K562 (cell line): ENCODE results near the gene RAB25. TPM values are rescaled to one million over a fixed set of nuclear protein-coding genes. Genes with fewer than 3 reads are reported as not detected.
A peak's percentile ranks its signal among the peaks of the same experiment; 100 is the strongest.

Experiments used
- ATAC-seq: fragments of 200-7000 bp; cut with Tn5 transposase; 3 replicates; pipeline ENCODE4 v1.9.1; 2020; ENCODE audit warnings: moderate library complexity
- BruUV-seq: library from RNA; stranded (reverse); fragments of 400-500 nt; replicated peaks from 2 replicates; lab custom pipeline; 2021; lab: Mats Ljungman, UMichigan
- CTCF ChIA-PET: fragments of 300-600 bp; formaldehyde crosslinking; extraction: SDS; loops from one replicate; lab custom pipeline; 2021; ENCODE audit warnings: low intra/inter-chr PET ratio; lab: Yijun Ruan, JAX
- POLR2A ChIA-PET: fragments of 300-600, 350-650 bp; sonication (Branson Sonifier 250); formaldehyde crosslinking; extraction: SDS; loops from one replicate; lab custom pipeline; 2021; ENCODE audit warnings: antibody characterized with exemption, inconsistent platforms; lab: Yijun Ruan, JAX
- DNase-seq, 4 experiments: peaks; one replicate each; pipeline versions ENCODE4 v3.0.0 to v3.0.0-alpha.2; 2011 to 2018; ENCODE audit warnings: low spot score in 3 of 4, mixed read lengths in 3 of 4; ENCODE audit errors: extremely low read depth in 1 of 4
- FAIRE-seq: peaks from 2 replicates; lab custom pipeline; 2011; peaks lifted over from hg19 to GRCh38; lab: Jason Lieb, UNC
- H2AFZ ChIP-seq: 2 replicates; pipeline ENCODE4 v1.6.0; 2011; ENCODE audit warnings: low read depth, low read length, control low read depth, inconsistent platforms
- H3K27ac ChIP-seq: fragments of 200-600 bp; 3 replicates; pipeline ENCODE4 v1.8.0; 2011; ENCODE audit warnings: low read depth, mild to moderate bottlenecking, control low read depth, inconsistent platforms, low read length, moderate library complexity, mixed read lengths; ENCODE audit errors: extremely low read depth
- H3K27me3 ChIP-seq, 2 experiments: fragments of 300-600 bp in 1 of 2; 2 replicates in 1 of 2; 3 replicates in 1 of 2; pipeline versions ENCODE4 v1.6.0 to v1.8.0; 2011; ENCODE audit warnings: inconsistent platforms in 2 of 2, low read length in 2 of 2, mild to moderate bottlenecking in 1 of 2, mixed read lengths in 1 of 2, moderate library complexity in 1 of 2; ENCODE audit not compliant: control insufficient read depth in 2 of 2, insufficient read depth in 2 of 2
- H3K36me3 ChIP-seq: fragments of 300-600 bp; 3 replicates; pipeline ENCODE4 v1.8.0; 2011; ENCODE audit warnings: mild to moderate bottlenecking, low read length, inconsistent platforms; ENCODE audit not compliant: control insufficient read depth, insufficient read depth
- H3K4me1 ChIP-seq, 2 experiments: fragments of 200-600 bp in 1 of 2; replicated peaks in 1 of 2; 2 replicates in 1 of 2; 3 replicates in 1 of 2; pipeline versions ENCODE4 v1.5.1 to v1.8.0; 2011; ENCODE audit warnings: inconsistent platforms in 2 of 2, low read length in 2 of 2, mild to moderate bottlenecking in 1 of 2, mixed read lengths in 1 of 2, moderate library complexity in 1 of 2; ENCODE audit not compliant: control insufficient read depth in 2 of 2, insufficient read depth in 2 of 2
- H3K4me2 ChIP-seq: 2 replicates; pipeline ENCODE4 v1.6.1; 2011; ENCODE audit warnings: low read length, control low read depth, inconsistent platforms, mixed read lengths; ENCODE audit not compliant: insufficient read depth
- H3K4me3 ChIP-seq: fragments of 200-600 bp; sonication (generic), shearing (Covaris generic); 2 replicates; pipeline ENCODE4 v1.5.1; 2016; ENCODE audit warnings: control low read depth, inconsistent platforms
- H3K79me2 ChIP-seq: fragments of 200-600 bp; 3 replicates; pipeline ENCODE4 v1.8.0; 2011; ENCODE audit warnings: low read length, inconsistent platforms; ENCODE audit not compliant: control insufficient read depth, insufficient read depth
- H3K9ac ChIP-seq, 2 experiments: 2 replicates each; pipeline versions ENCODE4 v1.6.0 to v1.6.1; 2011; ENCODE audit warnings: low read depth in 2 of 2, low read length in 2 of 2, control low read depth in 1 of 2, inconsistent platforms in 1 of 2, mild to moderate bottlenecking in 1 of 2, mixed read lengths in 1 of 2; ENCODE audit not compliant: insufficient read depth in 1 of 2
- H3K9me1 ChIP-seq: one replicate; pipeline ENCODE4 v1.6.0; 2011; ENCODE audit warnings: inconsistent platforms, mild to moderate bottlenecking, low read length, moderate library complexity; ENCODE audit not compliant: control insufficient read depth, insufficient read depth
- H3K9me3 ChIP-seq: replicated peaks from 2 replicates; pipeline ENCODE4 v1.5.1; 2011; ENCODE audit warnings: low read depth, low read length, inconsistent platforms; ENCODE audit not compliant: control insufficient read depth, insufficient read depth
- H4K20me1 ChIP-seq: replicated peaks from 2 replicates; pipeline ENCODE4 v1.6.1; 2011; ENCODE audit warnings: low read length, inconsistent platforms, mixed read lengths; ENCODE audit not compliant: control insufficient read depth, insufficient read depth
- C11orf30 ChIP-seq: fragments of 450-650 bp; IDR thresholded peaks from 2 replicates; pipeline ENCODE4 v1.6.1; 2016; ENCODE audit warnings: low read depth, mild to moderate bottlenecking
- MAFG ChIP-seq: fragments of 450-650 bp; conservative IDR thresholded peaks from 2 replicates; pipeline ENCODE4 v1.6.1; 2016; ENCODE audit warnings: missing genetic modification characterization, missing compliant biosample characterization
- NFE2 ChIP-seq: IDR thresholded peaks from 2 replicates; pipeline ENCODE4 v1.6.1; 2014; ENCODE audit warnings: antibody characterized with exemption, low read depth
- NFE2L1 ChIP-seq: fragments of 450-650 bp; IDR thresholded peaks from 2 replicates; pipeline ENCODE4 v1.6.1; 2016; ENCODE audit warnings: missing genetic modification characterization, low read depth, mild to moderate bottlenecking, missing compliant biosample characterization, moderate library complexity, borderline replicate concordance
- POLR2A ChIP-seq: fragments of 450-650 bp; conservative IDR thresholded peaks from 2 replicates; pipeline ENCODE4 v1.6.1; 2016
- THRAP3 ChIP-seq: fragments of 450-650 bp; IDR thresholded peaks from 2 replicates; pipeline ENCODE4 v1.6.1; 2016; ENCODE audit warnings: mild to moderate bottlenecking, inconsistent platforms, borderline replicate concordance
- TSHZ1 ChIP-seq: fragments of 250-450 bp; sonication (Bioruptor Pico); IDR thresholded peaks from 2 replicates; pipeline ENCODE4 v1.4.0; 2020; ENCODE audit warnings: mild to moderate bottlenecking, moderate library complexity
- ZBTB34 ChIP-seq: fragments of 250-450 bp; sonication (Bioruptor Pico); IDR thresholded peaks from 2 replicates; pipeline ENCODE4 v1.8.0; 2021; ENCODE audit warnings: mild to moderate bottlenecking, moderate library complexity
- ZNF316 ChIP-seq: fragments of 450-650 bp; IDR thresholded peaks from 2 replicates; pipeline ENCODE4 v1.6.1; 2016
- ZNF518B ChIP-seq: fragments of 250-450 bp; sonication (Bioruptor Pico); IDR thresholded peaks from 2 replicates; pipeline ENCODE4 v1.5.0; 2021; ENCODE audit warnings: mild to moderate bottlenecking, moderate library complexity
- ZNF699 ChIP-seq: fragments of 250-450 bp; sonication (Bioruptor Pico); IDR thresholded peaks from 2 replicates; pipeline ENCODE4 v1.8.0; 2021; ENCODE audit warnings: mild to moderate bottlenecking, moderate library complexity; ENCODE audit not compliant: insufficient replicate concordance
- WGBS: fragments of 100-300 bp; shearing (Covaris generic); methylation state at CpG from one replicate; pipeline ENCODE4 v1.1.6; 2016; ENCODE audit warnings: low coverage, mixed read lengths; ENCODE audit not compliant: insufficient coverage; ENCODE audit errors: missing lambda C conversion rate; 5-methylcytosine and 5-hydroxymethylcytosine counted together
- in situ Hi-C: fragments of 300-500 bp; cut with MboI; formaldehyde crosslinking; loops from 4 replicates; pipeline ENCODE4 v1.15.0; 2018; ENCODE audit warnings: inconsistent platforms, mixed read lengths
- intact Hi-C: fragments of 100-400 bp; cut with micrococcal nuclease; formaldehyde crosslinking; loops from 2 replicates; pipeline ENCODE4 v1.14.2; 2022
- polyA plus RNA-seq, 8 experiments: library from polyadenylated mRNA; depleted of rRNA in 4 of 8; stranded (reverse) in 5 of 8; unstranded in 3 of 8; fragments of >200 nt; fragmentation: Nextera tagmentation in 2 of 8; fragmentation: Illumina TruSeq in 1 of 8; extraction: Ambion mirVana in 2 of 8; extraction: Trizol in 1 of 8; gene quantifications; 2 replicates each; pipeline versions ENCODE4 v1.2.1 to v1.2.3, GENCODE V29; 2011 to 2014; ENCODE audit warnings: inconsistent platforms in 1 of 8, missing spikeins in 1 of 8
- total RNA-seq, 7 experiments: library from RNA; depleted of rRNA in 6 of 7; stranded (reverse); fragments of >200 nt in 6 of 7; fragmentation: Illumina TruSeq in 2 of 7; extraction: Trizol in 2 of 7; gene quantifications; 2 replicates each; pipeline versions ENCODE4 v1.2.1 to v1.2.3, GENCODE V29; 2011 to 2021; ENCODE audit warnings: low replicate concordance in 1 of 7

Gene RAB25
- total and polyA plus RNA-seq, 9 of the 15 experiments (the other 6 are each of a cell fraction or from before 2014, with no cell fraction given) = 0.10 to 0.27 (median 0.13) TPM; not detected in 6

- ChIA-PET CTCF (no interaction called here), POLR2A (interaction anchor here (0.6 to 12.5 kb wide), 3 partner anchors 9 to 198 kb away, joined by 3 to 164 read pairs (median 8); partner anchors contain the start of gene LMNA)
- no peak for ATAC-seq
- in situ Hi-C loops (no loop called here), intact Hi-C loops (no loop called here)
- Histone ChIP-seq H3K36me3 (no peaks in the 10 kb centered on the region), H2AFZ (no peak overlapping the region), H3K27me3 (no peaks in the 10 kb centered on the region), H3K4me1 (peaks cover 33 to 47% of the 10 kb centered on the region in 2 experiments), H4K20me1 (no peaks in the 10 kb centered on the region), H3K4me3 (no peak overlapping the region), H3K79me2 (peaks cover 4% of the 10 kb centered on the region; the same call in 1 of the 3 replicates), H3K9me3 (no peaks in the 10 kb centered on the region), H3K27ac (no peak overlapping the region), H3K4me2 (no peak overlapping the region), H3K9ac (no peak overlapping the region), H3K9me1 (peaks cover 7% of the 10 kb centered on the region)
- 64% methylated on average over 3 of the region's 3 CpGs for WGBS
- TF ChIP-seq C11orf30 = peak; percentile 38; the same call in 1 of the 2 replicates
- TF ChIP-seq ZNF316 = 0 out of 2 replicates have a peak, but pooled peaks have one; percentile 15
- no peak for TF ChIP-seq ZBTB34 (CRISPR knock-in tag)
- TF ChIP-seq POLR2A = no peak
- TF ChIP-seq NFE2 = peak; percentile 53; the same call in 1 of the 2 replicates
- TF ChIP-seq MAFG (tag) = peak; percentile 38; the same call in 1 of the 2 replicates
- no peak for TF ChIP-seq TSHZ1
- no peak for TF ChIP-seq THRAP3
- no peak for TF ChIP-seq ZNF518B (CRISPR knock-in tag)
- no peak for TF ChIP-seq ZNF699 (CRISPR knock-in tag)
- TF ChIP-seq NFE2L1 (tag) = peak; percentile 36; the same call in 1 of the 2 replicates
- no peak for DNase-seq
- FAIRE-seq = no peak
- no TSS peak for BruUV-seq
These were observed 47.1 kb downstream of the RAB25 start for GRCh38 chr1:156108057-156108456.
